Measurements from ENCODE around the gene TRAPPC14.

The TRAPPC14 gene

DNA sequence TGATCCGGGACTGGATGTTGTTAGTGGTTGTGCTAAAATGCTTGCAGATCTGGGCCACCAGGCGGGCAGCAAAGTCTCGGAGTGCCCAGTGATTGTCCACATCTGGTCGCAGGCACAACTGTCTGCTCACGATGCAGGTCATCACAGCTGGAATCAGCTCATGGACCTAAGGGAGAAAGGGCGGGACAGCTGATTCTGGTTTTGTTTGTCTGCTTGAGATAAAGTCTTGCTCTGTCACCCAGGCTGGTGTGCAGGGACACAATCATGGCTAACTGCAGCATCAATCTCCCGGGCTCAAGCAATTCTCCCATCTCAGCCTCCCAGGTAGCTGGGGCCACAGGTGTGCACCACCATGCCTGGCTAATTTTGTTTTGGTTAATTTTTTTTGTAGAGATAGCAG lies 47.4 kb downstream of the TRAPPC14 start:
- no peak overlapping the region for H3K27ac ChIP-seq
- no peak overlapping the region for H3K4me3 ChIP-seq

- Histone ChIP-seq H3K4me3 (no peak overlapping the region), H3K27ac (no peak overlapping the region)
These were observed 48.9 kb downstream of the TRAPPC14 start for GRCh38 chr7:100109521-100110163.

- Histone ChIP-seq H3K4me3 (no peak overlapping the region), H3K27ac (no peak overlapping the region)
These were observed 50.6 kb downstream of the TRAPPC14 start for GRCh38 chr7:100107890-100108289.

DNA sequence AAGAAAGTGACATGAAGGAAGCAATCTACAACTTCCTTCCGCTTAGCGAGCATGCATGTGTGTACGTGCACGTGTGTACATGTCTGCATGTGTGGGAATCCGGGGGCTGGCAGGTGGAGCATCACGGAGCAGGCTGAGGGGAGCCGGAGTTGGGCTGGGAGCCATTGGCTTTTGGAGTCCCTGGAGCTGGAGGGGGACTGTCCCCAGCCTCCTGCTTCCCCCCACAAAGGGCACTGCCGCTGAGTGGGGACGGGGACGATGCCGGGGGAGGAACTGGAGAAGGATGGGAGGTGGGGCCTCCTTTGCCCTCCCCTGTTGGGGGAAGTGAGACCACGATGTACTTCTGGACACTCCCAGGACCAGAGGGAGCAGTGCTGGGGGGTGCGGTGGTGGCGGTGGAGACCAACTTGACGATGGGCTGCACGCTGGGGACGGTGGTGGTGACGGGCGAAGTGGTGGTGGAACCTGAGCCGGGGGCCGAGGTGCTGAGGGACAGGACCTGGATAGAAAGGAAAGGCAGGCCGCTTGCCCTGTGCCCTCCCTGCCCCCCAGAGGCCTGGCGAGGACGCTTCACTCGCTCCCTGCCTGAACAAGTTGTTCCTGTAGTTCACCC lies 51.3 kb downstream of the TRAPPC14 start:
- H3K27ac ChIP-seq, result no peak overlapping the region
- H3K4me3 ChIP-seq, result no peak overlapping the region

DNA sequence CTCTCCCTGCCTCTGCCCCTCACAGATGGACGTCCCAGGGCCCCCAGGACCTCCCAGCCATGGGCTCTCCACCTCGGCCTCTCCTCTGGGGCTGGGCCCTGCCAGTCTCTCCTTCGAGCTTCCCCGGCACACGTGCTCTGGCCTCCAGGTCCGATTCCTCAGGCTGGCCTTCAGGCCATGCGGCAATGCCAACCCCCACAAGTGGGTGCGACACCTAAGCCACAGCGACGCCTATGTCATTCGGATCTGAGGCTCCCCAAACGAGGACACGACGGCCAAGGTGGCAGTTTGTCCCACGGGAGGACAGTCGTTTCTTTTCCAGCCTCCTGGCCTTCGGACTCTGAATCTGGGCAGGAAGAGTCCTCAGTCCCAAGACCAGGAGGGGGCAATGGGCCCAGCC lies 51.9 kb downstream of the TRAPPC14 start:
- Histone ChIP-seq H3K4me3 (no peak overlapping the region), H3K27ac (no peak overlapping the region)

DNA sequence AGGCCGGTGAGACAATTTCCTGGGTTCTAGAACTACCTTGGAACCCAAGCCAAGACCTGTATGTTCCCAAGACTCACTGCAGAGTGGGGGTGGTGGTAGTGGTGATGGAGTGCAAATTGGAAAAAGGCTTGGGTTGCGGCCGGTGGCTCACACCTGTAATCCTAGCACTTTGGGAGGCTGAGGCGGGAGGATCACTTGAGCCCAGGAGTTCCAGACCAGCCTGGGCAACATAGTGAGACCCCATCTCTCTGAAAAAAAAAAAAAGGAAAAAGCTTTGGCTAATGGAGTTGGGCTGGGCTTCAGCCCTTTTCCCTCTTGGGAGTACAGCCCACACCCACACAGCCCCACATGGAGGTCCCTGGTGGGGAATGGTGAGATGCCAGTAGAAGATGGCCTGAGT lies 53.0 kb downstream of the TRAPPC14 start:
- H3K4me3 ChIP-seq, result no peak overlapping the region

More for the DNA sequence above, 53.0 kb downstream of the TRAPPC14 start:
- H3K27ac ChIP-seq, result no peak overlapping the region
